ENCODE results near the gene SEC23B.

SEC23B gene

GRCh38 chr20:18477218-18477617, 30.5 kb upstream of the SEC23B start:
- TF ChIP-seq FOXM1 (IDR thresholded peaks at IDR 0.05; ENCODE audit: borderline replicate concordance, low read depth) (no peak), NFIC (IDR thresholded peaks at IDR 0.05) (no peak), TCF12 (IDR thresholded peaks at IDR 0.05; ENCODE audit: low read depth) (no peak), CREB1 (IDR thresholded peaks at IDR 0.05; ENCODE audit: low read depth) (no peak), EGR1 (IDR thresholded peaks at IDR 0.05) (no peak), RAD21 (IDR thresholded peaks at IDR 0.05; ENCODE audit: low read depth) (no peak), REST (IDR thresholded peaks at IDR 0.05; ENCODE audit: low read depth) (no peak), CEBPB (IDR thresholded peaks at IDR 0.05) (no peak)
- TF ChIP-seq, protein P1, sequence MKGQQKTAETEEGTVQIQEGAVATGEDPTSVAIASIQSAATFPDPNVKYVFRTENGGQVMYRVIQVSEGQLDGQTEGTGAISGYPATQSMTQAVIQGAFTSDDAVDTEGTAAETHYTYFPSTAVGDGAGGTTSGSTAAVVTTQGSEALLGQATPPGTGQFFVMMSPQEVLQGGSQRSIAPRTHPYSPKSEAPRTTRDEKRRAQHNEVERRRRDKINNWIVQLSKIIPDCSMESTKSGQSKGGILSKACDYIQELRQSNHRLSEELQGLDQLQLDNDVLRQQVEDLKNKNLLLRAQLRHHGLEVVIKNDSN (IDR thresholded peaks at IDR 0.05) = no peak

- TF ChIP-seq, protein P2, sequence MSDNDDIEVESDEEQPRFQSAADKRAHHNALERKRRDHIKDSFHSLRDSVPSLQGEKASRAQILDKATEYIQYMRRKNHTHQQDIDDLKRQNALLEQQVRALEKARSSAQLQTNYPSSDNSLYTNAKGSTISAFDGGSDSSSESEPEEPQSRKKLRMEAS (IDR thresholded peaks at IDR 0.05) = no peak
- no peak for TF ChIP-seq CREB1 (IDR thresholded peaks at IDR 0.05; ENCODE audit: low read depth)
- no peak for TF ChIP-seq TCF12 (IDR thresholded peaks at IDR 0.05; ENCODE audit: low read depth)
- no peak for TF ChIP-seq RAD21 (IDR thresholded peaks at IDR 0.05; ENCODE audit: low read depth)
- TF ChIP-seq EGR1 (IDR thresholded peaks at IDR 0.05) = no peak
- no peak for TF ChIP-seq NFIC (IDR thresholded peaks at IDR 0.05)
- no peak for TF ChIP-seq REST (IDR thresholded peaks at IDR 0.05; ENCODE audit: low read depth)
- TF ChIP-seq EP300 (IDR thresholded peaks at IDR 0.05; ENCODE audit: borderline replicate concordance) = no peak
These were observed 29.9 kb upstream of the SEC23B start for GRCh38 chr20:18477821-18478220.

GRCh38 chr20:18481596-18481995, 26.1 kb upstream of the SEC23B start:
- TF ChIP-seq, protein P2 (IDR thresholded peaks at IDR 0.05) = no peak
- no peak for TF ChIP-seq NFIC (IDR thresholded peaks at IDR 0.05)

- TF ChIP-seq EP300 (IDR thresholded peaks at IDR 0.05; ENCODE audit: borderline replicate concordance) = no peak
- no peak for TF ChIP-seq ZBTB7A (IDR thresholded peaks at IDR 0.05; ENCODE audit: low read depth)
- TF ChIP-seq RAD21 (IDR thresholded peaks at IDR 0.05; ENCODE audit: low read depth) = no peak
- TF ChIP-seq, protein P2 (IDR thresholded peaks at IDR 0.05) = no peak
- no peak for TF ChIP-seq CEBPB (IDR thresholded peaks at IDR 0.05)
- TF ChIP-seq TAF1 (IDR thresholded peaks at IDR 0.05; ENCODE audit: low read depth) = no peak
- no peak for TF ChIP-seq REST (IDR thresholded peaks at IDR 0.05; ENCODE audit: low read depth)
- TF ChIP-seq, protein P1 (IDR thresholded peaks at IDR 0.05) = no peak
- TF ChIP-seq FOXM1 (IDR thresholded peaks at IDR 0.05; ENCODE audit: borderline replicate concordance, low read depth) = no peak
- no peak for TF ChIP-seq EGR1 (IDR thresholded peaks at IDR 0.05)
- TF ChIP-seq TCF12 (IDR thresholded peaks at IDR 0.05; ENCODE audit: low read depth) = no peak
- no peak for TF ChIP-seq TEAD4 (IDR thresholded peaks at IDR 0.05)
- no peak for TF ChIP-seq YY1 (IDR thresholded peaks at IDR 0.05; ENCODE audit: low read depth)
- TF ChIP-seq NFIC (IDR thresholded peaks at IDR 0.05) = no peak
- TF ChIP-seq CREB1 (IDR thresholded peaks at IDR 0.05; ENCODE audit: low read depth) = no peak
These were observed 19.4 kb upstream of the SEC23B start for GRCh38 chr20:18488301-18488700.

DNA sequence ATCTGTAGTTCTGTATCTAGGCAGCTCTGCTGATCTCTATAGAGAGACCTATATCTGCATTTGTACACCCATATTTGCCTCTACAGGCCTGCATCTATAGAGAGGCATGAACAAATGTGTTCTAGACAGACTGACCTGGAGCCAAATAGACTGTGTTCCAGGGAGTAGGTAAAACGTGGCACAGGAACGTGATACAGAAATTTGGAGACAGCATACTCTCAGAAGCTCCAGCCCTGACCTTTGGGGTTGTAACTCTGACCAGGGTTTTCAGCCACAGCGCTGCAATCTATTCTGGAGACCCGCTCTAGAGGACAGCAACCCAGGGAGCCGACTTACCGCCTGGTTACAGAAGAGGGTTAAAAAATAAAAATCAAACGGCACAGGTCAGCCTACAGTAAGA, 11.7 kb upstream of the SEC23B start:
- TF ChIP-seq EP300 (IDR thresholded peaks at IDR 0.05; ENCODE audit: borderline replicate concordance) = no peak
- no peak for TF ChIP-seq FOXM1 (IDR thresholded peaks at IDR 0.05; ENCODE audit: borderline replicate concordance, low read depth)
- TF ChIP-seq, protein P1 (IDR thresholded peaks at IDR 0.05) = no peak
- TF ChIP-seq TCF12 (IDR thresholded peaks at IDR 0.05; ENCODE audit: low read depth) = no peak
- no peak for TF ChIP-seq RAD21 (IDR thresholded peaks at IDR 0.05; ENCODE audit: low read depth)
- TF ChIP-seq NFIC (IDR thresholded peaks at IDR 0.05) = no peak
- TF ChIP-seq YY1 (IDR thresholded peaks at IDR 0.05; ENCODE audit: low read depth) = no peak
- TF ChIP-seq, protein P2 (IDR thresholded peaks at IDR 0.05) = no peak
- TF ChIP-seq TEAD4 (IDR thresholded peaks at IDR 0.05) = no peak
- TF ChIP-seq TAF1 (IDR thresholded peaks at IDR 0.05; ENCODE audit: low read depth) = no peak
- no peak for TF ChIP-seq CEBPB (IDR thresholded peaks at IDR 0.05)
- TF ChIP-seq EGR1 (IDR thresholded peaks at IDR 0.05) = no peak
- TF ChIP-seq ZBTB7A (IDR thresholded peaks at IDR 0.05; ENCODE audit: low read depth) = no peak
- TF ChIP-seq REST (IDR thresholded peaks at IDR 0.05; ENCODE audit: low read depth) = no peak
- TF ChIP-seq CREB1 (IDR thresholded peaks at IDR 0.05; ENCODE audit: low read depth) = no peak

All from Ishikawa (cell line).